NCI-H446 (cell line): ENCODE results near the gene CMIP.
"Not testable (repeated sequence)": the region's sequence is repeated elsewhere in the genome, so short reads cannot be mapped to it uniquely, and the experiment has no call there.

Experiments
- DNase-seq, 2 experiments: peaks; one replicate each; lab custom pipeline; 2025; lab: John Stamatoyannopoulos, UW

Gene CMIP

GRCh38 chr16:81719993-81720392, 275.4 kb downstream of the CMIP start:
- no peak for DNase-seq

- DNase-seq, result no peak
These were observed 276.6 kb downstream of the CMIP start for GRCh38 chr16:81720973-81721906.

GRCh38 chr16:81723098-81723723, 278.6 kb downstream of the CMIP start:
- peak; percentile 30 to 81 for DNase-seq

GRCh38 chr16:81728435-81728834, 283.8 kb downstream of the CMIP start:
- no peak for DNase-seq

GRCh38 chr16:81729451-81729850, 284.8 kb downstream of the CMIP start:
- DNase-seq, result no peak

- DNase-seq, result peak; percentile 53 to 75
These were observed 285.8 kb downstream of the CMIP start for GRCh38 chr16:81730090-81731051.

GRCh38 chr16:81731649-81732048, 287.0 kb downstream of the CMIP start:
- no peak for DNase-seq

GRCh38 chr16:81732699-81733098, 288.1 kb downstream of the CMIP start:
- no peak for DNase-seq

- DNase-seq, result no peak
These were observed 288.7 kb downstream of the CMIP start for GRCh38 chr16:81733295-81733694.

GRCh38 chr16:81734632-81735434, 290.2 kb downstream of the CMIP start:
- no peak for DNase-seq

- DNase-seq, result peak; percentile 40 to 64
These were observed 293.4 kb downstream of the CMIP start for GRCh38 chr16:81737885-81738536.

- DNase-seq, result no peak
These were observed 294.3 kb downstream of the CMIP start for GRCh38 chr16:81738783-81739496.

- DNase-seq, result no peak
These were observed 294.9 kb downstream of the CMIP start for GRCh38 chr16:81739503-81739902.

GRCh38 chr16:81740169-81740568, 295.6 kb downstream of the CMIP start:
- no peak for DNase-seq

- not testable (repeated sequence) for DNase-seq
These were observed 296.8 kb downstream of the CMIP start for GRCh38 chr16:81741430-81741770.

- no peak for DNase-seq
These were observed 299.8 kb downstream of the CMIP start for GRCh38 chr16:81744385-81744784.

GRCh38 chr16:81744911-81745310, 300.3 kb downstream of the CMIP start:
- no peak for DNase-seq

GRCh38 chr16:81745704-81746558, 301.3 kb downstream of the CMIP start:
- peak in 1 of 2 experiments; percentile 57 for DNase-seq

- DNase-seq, result no peak
These were observed 302.0 kb downstream of the CMIP start for GRCh38 chr16:81746566-81746965.
